ENCODE measurements around the gene XDH. TPM values are rescaled to one million over a fixed set of nuclear protein-coding genes. Genes with fewer than 3 reads are reported as not detected.

XDH gene
- total and polyA plus RNA-seq, 7 experiments from 2014 or later: 0.36 TPM; not detected in 6

DNA sequence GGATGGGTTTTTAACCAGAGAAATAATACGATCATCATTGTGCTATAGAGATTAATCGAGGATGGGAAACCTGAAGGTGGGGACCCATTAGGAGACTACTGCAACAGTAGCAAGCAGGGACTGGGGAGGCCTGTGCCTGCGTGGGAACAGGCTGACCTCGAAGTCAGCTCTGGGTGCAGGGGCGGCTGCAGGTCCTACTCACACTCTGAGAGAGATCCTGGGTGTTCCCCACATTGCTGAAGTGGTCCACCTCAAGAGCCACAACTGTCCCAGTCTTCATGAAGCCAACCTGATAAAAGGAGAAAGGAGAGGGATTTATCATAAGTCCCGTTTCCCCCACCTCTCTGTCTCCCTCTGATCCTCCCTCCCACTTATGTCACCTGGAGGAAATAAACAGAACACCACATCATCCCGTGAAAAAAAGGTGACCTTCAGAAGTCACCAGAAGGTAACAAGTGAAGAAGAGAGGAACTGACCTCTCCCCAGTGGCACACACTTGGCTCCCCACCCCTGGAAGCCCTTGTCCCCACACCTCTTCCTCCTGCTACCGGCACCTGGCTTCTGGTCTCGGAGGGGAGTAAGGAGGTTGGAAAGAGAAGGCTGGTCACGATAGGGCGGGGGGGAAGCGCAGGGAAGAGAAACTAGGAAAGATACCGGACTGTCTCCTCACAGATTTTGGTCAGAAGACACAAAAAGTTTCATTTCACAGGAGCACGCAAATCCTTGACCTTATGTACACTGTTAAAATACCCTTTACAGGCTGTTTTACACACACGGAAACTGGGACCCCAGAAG lies 50.4 kb downstream of the XDH start:
- Mint-ChIP-seq H3K36me3 (no peaks in the 10 kb centered on the region), H3K4me1 (no peaks in the 10 kb centered on the region), H3K27me3 (peaks cover 0 to 12% (median 5%) of the 10 kb centered on the region in 5 donors), H3K4me3 (no peak overlapping the region), H3K27ac (no peak overlapping the region), H3K9me3 (no peaks in the 10 kb centered on the region)
- ChIA-PET CTCF (no interaction called here), POLR2A (no interaction called here)
- Histone ChIP-seq H3K36me3 (ENCODE audit: control insufficient read depth in 2 of 3, insufficient read depth in 3 of 3, low read length in 3 of 3) (no peaks in the 10 kb centered on the region), H3K27me3 (ENCODE audit: control insufficient read depth in 2 of 2, insufficient read depth in 2 of 2, low read length in 2 of 2) (no peaks in the 10 kb centered on the region), H3K4me1 (ENCODE audit: control insufficient read depth in 2 of 2, insufficient read depth in 2 of 2, low read length in 2 of 2) (no peaks in the 10 kb centered on the region), H3K4me3 (ENCODE audit: low read length) (no peak overlapping the region), H3K27ac (ENCODE audit: low read depth, low read length) (no peak overlapping the region), H3K9me3 (ENCODE audit: control insufficient read depth in 2 of 3, low read length in 3 of 3) (no peaks in the 10 kb centered on the region)
- peak in 1 of 9 donors; percentile 6 for DNase-seq
- intact Hi-C loops (cut with micrococcal nuclease): no loop called here
- ATAC-seq: no peak

DNA sequence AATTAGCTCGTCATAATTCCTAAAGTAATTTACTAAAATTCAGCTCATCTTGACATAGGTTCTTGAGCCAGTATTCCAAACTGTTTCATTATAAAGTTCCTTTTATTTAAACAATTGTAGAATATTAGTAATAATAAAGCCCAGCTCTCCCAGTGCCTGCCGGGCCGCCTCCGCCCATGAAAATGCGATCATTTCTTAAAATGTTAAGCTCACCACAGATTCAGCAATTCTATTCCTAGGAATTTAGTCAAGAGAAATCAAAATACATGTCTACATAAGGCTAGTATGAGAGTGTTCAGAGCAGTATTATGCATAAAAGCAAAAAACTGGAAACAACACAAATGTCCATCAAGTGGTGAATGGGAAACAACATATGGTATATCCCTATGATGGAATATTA lies 52.0 kb downstream of the XDH start:
- Mint-ChIP-seq H3K9me3 (no peaks in the 10 kb centered on the region), H3K27ac (no peak overlapping the region), H3K27me3 (peaks cover 0 to 21% (median 10%) of the 10 kb centered on the region in 5 donors), H3K4me1 (no peaks in the 10 kb centered on the region), H3K4me3 (no peak overlapping the region), H3K36me3 (no peaks in the 10 kb centered on the region)
- Histone ChIP-seq H3K4me3 (ENCODE audit: low read length) (no peak overlapping the region), H3K27me3 (ENCODE audit: control insufficient read depth in 2 of 2, insufficient read depth in 2 of 2, low read length in 2 of 2) (no peaks in the 10 kb centered on the region), H3K27ac (ENCODE audit: low read depth, low read length) (no peak overlapping the region), H3K36me3 (ENCODE audit: control insufficient read depth in 2 of 3, insufficient read depth in 3 of 3, low read length in 3 of 3) (no peaks in the 10 kb centered on the region), H3K9me3 (ENCODE audit: control insufficient read depth in 2 of 3, low read length in 3 of 3) (no peaks in the 10 kb centered on the region), H3K4me1 (ENCODE audit: control insufficient read depth in 2 of 2, insufficient read depth in 2 of 2, low read length in 2 of 2) (no peaks in the 10 kb centered on the region)
- no peak for DNase-seq
- CTCF ChIA-PET: no interaction called here
- POLR2A ChIA-PET: no interaction called here
- no peak for ATAC-seq
- intact Hi-C loops (cut with micrococcal nuclease): no loop called here

DNA sequence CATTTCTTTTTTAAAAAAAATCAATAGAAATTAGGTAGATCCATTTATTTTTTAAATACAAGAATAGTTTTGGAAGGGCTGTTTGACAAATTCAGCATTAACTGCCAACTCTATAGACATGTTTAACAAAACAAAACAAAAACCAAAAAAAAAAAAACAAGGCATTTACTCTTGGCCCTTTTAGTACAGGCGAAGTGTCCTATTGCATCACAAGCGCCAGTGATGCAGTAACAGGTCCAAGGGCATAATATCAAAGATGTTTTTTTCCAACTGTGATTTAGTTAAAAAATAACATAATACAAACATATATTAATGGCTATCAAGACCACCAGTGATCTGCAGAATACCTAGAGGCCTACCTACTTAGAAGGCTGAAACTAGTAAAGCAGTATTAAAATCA lies 55.3 kb downstream of the XDH start:
- ChIA-PET POLR2A (no interaction called here), CTCF (no interaction called here)
- Mint-ChIP-seq H3K9me3 (peaks cover 0 to 9% (median 2%) of the 10 kb centered on the region in 11 donors), H3K4me1 (peaks cover 0 to 2% (median 0%) of the 10 kb centered on the region in 7 donors), H3K36me3 (no peaks in the 10 kb centered on the region), H3K27me3 (peaks cover 27 to 49% (median 37%) of the 10 kb centered on the region in 5 donors), H3K4me3 (no peak overlapping the region), H3K27ac (no peak overlapping the region)
- ATAC-seq: no peak
- Histone ChIP-seq H3K9me3 (ENCODE audit: control insufficient read depth in 2 of 3, low read length in 3 of 3) (no peaks in the 10 kb centered on the region), H3K4me3 (ENCODE audit: low read length) (no peak overlapping the region), H3K27ac (ENCODE audit: low read depth, low read length) (no peak overlapping the region), H3K36me3 (ENCODE audit: control insufficient read depth in 2 of 3, insufficient read depth in 3 of 3, low read length in 3 of 3) (no peaks in the 10 kb centered on the region), H3K27me3 (ENCODE audit: control insufficient read depth in 2 of 2, insufficient read depth in 2 of 2, low read length in 2 of 2) (no peaks in the 10 kb centered on the region), H3K4me1 (ENCODE audit: control insufficient read depth in 2 of 2, insufficient read depth in 2 of 2, low read length in 2 of 2) (no peaks in the 10 kb centered on the region)
- intact Hi-C loops (cut with micrococcal nuclease): no loop called here
- no peak for DNase-seq

DNA sequence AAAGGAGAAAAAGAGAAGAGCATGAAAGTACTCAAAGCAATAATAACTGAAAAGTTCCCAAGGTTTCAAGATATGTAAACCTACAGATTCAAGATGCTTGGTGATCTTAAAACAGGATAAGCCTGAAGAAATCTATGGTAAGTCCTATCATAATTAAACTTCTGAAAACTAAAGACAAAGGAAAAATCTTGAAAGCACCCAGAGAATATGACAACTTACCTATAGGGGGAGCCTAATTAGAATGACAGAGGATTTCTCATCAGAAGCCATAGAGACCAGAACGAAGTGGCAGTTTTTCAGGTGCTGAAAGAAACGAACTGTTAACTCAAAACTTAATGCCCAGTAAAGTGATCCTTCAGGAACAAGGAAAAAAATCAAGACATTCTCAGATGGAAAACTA lies 59.7 kb downstream of the XDH start:
- H3K27me3 Mint-ChIP-seq: peaks cover 52 to 69% (median 60%) of the 10 kb centered on the region in 5 donors
- Histone ChIP-seq H3K36me3 (ENCODE audit: control insufficient read depth in 2 of 3, insufficient read depth in 3 of 3, low read length in 3 of 3) (no peaks in the 10 kb centered on the region), H3K4me3 (ENCODE audit: low read length) (no peak overlapping the region), H3K9me3 (ENCODE audit: control insufficient read depth in 2 of 3, low read length in 3 of 3) (no peaks in the 10 kb centered on the region), H3K27ac (ENCODE audit: low read depth, low read length) (no peak overlapping the region), H3K4me1 (ENCODE audit: control insufficient read depth in 2 of 2, insufficient read depth in 2 of 2, low read length in 2 of 2) (no peaks in the 10 kb centered on the region), H3K27me3 (ENCODE audit: control insufficient read depth in 2 of 2, insufficient read depth in 2 of 2, low read length in 2 of 2) (no peaks in the 10 kb centered on the region)
- ATAC-seq: no peak
- H3K4me3 Mint-ChIP-seq: no peak overlapping the region
- H3K27ac Mint-ChIP-seq: no peak overlapping the region
- H3K4me1 Mint-ChIP-seq: peaks cover 0 to 2% (median 0%) of the 10 kb centered on the region in 7 donors
- intact Hi-C loops (cut with micrococcal nuclease): no loop called here
- ChIA-PET POLR2A (no interaction called here), CTCF (no interaction called here)
- no peak for DNase-seq
- H3K36me3 Mint-ChIP-seq: peaks cover 0 to 3% (median 0%) of the 10 kb centered on the region in 5 donors
- H3K9me3 Mint-ChIP-seq: peaks cover 0 to 9% (median 2%) of the 10 kb centered on the region in 11 donors

DNA sequence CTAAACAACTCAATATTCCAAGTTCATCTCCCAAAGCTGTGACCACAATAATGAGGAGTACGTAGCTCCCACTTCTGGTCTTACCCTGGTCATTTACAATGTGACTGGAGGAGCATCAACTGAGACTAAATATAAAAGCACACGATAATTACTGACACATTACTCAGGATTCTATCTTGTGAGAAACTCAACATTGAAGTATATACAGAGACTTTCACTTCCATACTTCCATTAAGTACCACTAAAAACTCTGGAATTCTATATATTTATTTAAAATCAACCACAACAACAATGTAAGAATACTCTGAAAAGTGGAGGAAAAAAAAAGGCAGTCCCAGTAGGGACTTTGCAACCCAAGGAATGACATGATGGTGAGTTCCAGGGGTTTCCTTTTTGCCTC lies 61.4 kb downstream of the XDH start:
- Mint-ChIP-seq H3K4me1 (peaks cover 0 to 2% (median 0%) of the 10 kb centered on the region in 7 donors), H3K4me3 (no peak overlapping the region), H3K27me3 (peaks cover 52 to 63% (median 60%) of the 10 kb centered on the region in 5 donors), H3K9me3 (peaks cover 0 to 9% (median 2%) of the 10 kb centered on the region in 11 donors), H3K27ac (no peak overlapping the region), H3K36me3 (peaks cover 0 to 3% (median 0%) of the 10 kb centered on the region in 5 donors)
- DNase-seq (no peak), ATAC-seq (no peak)
- Histone ChIP-seq H3K4me1 (ENCODE audit: control insufficient read depth in 2 of 2, insufficient read depth in 2 of 2, low read length in 2 of 2) (no peaks in the 10 kb centered on the region), H3K27ac (ENCODE audit: low read depth, low read length) (no peak overlapping the region), H3K27me3 (ENCODE audit: control insufficient read depth in 2 of 2, insufficient read depth in 2 of 2, low read length in 2 of 2) (no peaks in the 10 kb centered on the region), H3K36me3 (ENCODE audit: control insufficient read depth in 2 of 3, insufficient read depth in 3 of 3, low read length in 3 of 3) (no peaks in the 10 kb centered on the region), H3K9me3 (ENCODE audit: control insufficient read depth in 2 of 3, low read length in 3 of 3) (no peaks in the 10 kb centered on the region), H3K4me3 (ENCODE audit: low read length) (no peak overlapping the region)
- CTCF ChIA-PET: no interaction called here
- intact Hi-C loops (cut with micrococcal nuclease): no loop called here
- POLR2A ChIA-PET: no interaction called here

DNA sequence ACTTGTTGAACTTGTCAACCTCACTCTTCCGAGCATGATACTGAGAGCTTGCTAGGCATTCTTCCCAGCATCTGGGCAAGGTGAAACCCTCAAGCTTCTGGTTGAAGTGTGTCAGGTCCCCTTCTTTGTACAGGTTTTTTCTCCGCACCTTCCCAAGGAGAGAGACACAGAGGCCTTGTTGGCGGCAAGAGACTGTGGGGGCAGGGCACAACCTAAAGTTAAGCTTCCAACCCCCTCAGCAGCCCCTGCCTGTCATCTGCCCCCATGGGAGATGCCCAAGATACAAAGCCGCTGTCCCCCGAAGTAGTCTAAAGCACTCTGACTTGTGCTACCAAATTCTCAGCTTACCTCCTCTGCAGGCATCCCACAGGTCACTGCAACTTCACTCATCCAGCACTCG lies 64.9 kb downstream of the XDH start:
- DNase-seq (no peak), ATAC-seq (no peak)
- H3K27me3 Mint-ChIP-seq: peaks cover 32 to 41% (median 39%) of the 10 kb centered on the region in 5 donors
- intact Hi-C loops (cut with micrococcal nuclease): no loop called here
- no peaks in the 10 kb centered on the region for H3K36me3 ChIP-seq (ENCODE audit: control insufficient read depth in 2 of 3, insufficient read depth in 3 of 3, low read length in 3 of 3)
- peaks cover 0 to 5% (median 1%) of the 10 kb centered on the region in 11 donors for H3K9me3 Mint-ChIP-seq
- no peaks in the 10 kb centered on the region for H3K4me1 ChIP-seq (ENCODE audit: control insufficient read depth in 2 of 2, insufficient read depth in 2 of 2, low read length in 2 of 2)
- CTCF ChIA-PET: interaction anchor here (0.6 kb wide), 1 partner anchor 19 kb away, joined by 3 read pairs; no protein-coding TSS in a partner anchor
- H3K4me1 Mint-ChIP-seq: no peaks in the 10 kb centered on the region
- no peaks in the 10 kb centered on the region for H3K27me3 ChIP-seq (ENCODE audit: control insufficient read depth in 2 of 2, insufficient read depth in 2 of 2, low read length in 2 of 2)
- no peak overlapping the region for H3K4me3 Mint-ChIP-seq
- no peak overlapping the region for H3K27ac Mint-ChIP-seq
- H3K36me3 Mint-ChIP-seq: peaks cover 0 to 3% (median 0%) of the 10 kb centered on the region in 5 donors
- H3K9me3 ChIP-seq (ENCODE audit: control insufficient read depth in 2 of 3, low read length in 3 of 3): no peaks in the 10 kb centered on the region
- no peak overlapping the region for H3K4me3 ChIP-seq (ENCODE audit: low read length)
- POLR2A ChIA-PET: no interaction called here
- no peak overlapping the region for H3K27ac ChIP-seq (ENCODE audit: low read depth, low read length)

DNA sequence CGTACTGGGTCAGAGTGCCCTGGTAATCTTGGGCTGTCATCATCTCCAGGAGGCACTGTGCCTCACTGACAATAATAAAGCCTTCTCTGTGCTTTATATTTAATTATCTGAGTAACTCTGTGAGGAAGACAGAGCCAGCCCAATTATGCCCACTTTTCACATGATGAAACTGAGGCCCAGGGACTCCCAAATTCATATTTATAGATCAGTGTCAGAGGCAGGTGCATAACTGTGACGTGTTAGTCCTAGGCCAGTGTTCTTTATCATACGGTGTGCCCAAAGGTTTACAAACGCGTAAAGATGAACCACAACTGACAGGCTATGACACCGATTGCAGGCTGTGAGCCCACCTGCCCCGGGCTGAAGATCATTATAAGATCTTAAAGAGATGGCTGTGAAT lies 65.4 kb downstream of the XDH start:
- Mint-ChIP-seq H3K4me3 (no peak overlapping the region), H3K36me3 (peaks cover 0 to 3% (median 0%) of the 10 kb centered on the region in 5 donors), H3K9me3 (peaks cover 0 to 2% (median 0%) of the 10 kb centered on the region in 11 donors), H3K27me3 (peaks cover 29 to 37% (median 33%) of the 10 kb centered on the region in 5 donors), H3K4me1 (no peaks in the 10 kb centered on the region), H3K27ac (no peak overlapping the region)
- CTCF ChIA-PET: no interaction called here
- Histone ChIP-seq H3K27me3 (ENCODE audit: control insufficient read depth in 2 of 2, insufficient read depth in 2 of 2, low read length in 2 of 2) (no peaks in the 10 kb centered on the region), H3K27ac (ENCODE audit: low read depth, low read length) (no peak overlapping the region), H3K9me3 (ENCODE audit: control insufficient read depth in 2 of 3, low read length in 3 of 3) (no peaks in the 10 kb centered on the region), H3K36me3 (ENCODE audit: control insufficient read depth in 2 of 3, insufficient read depth in 3 of 3, low read length in 3 of 3) (no peaks in the 10 kb centered on the region), H3K4me3 (ENCODE audit: low read length) (no peak overlapping the region), H3K4me1 (ENCODE audit: control insufficient read depth in 2 of 2, insufficient read depth in 2 of 2, low read length in 2 of 2) (no peaks in the 10 kb centered on the region)
- DNase-seq: no peak
- POLR2A ChIA-PET: no interaction called here
- no peak for ATAC-seq
- intact Hi-C loops (cut with micrococcal nuclease): no loop called here
